K562 (cell line): ENCODE measurements around the gene PDLIM7. TPM values are rescaled to one million over a fixed set of nuclear protein-coding genes. Genes with fewer than 3 reads are reported as not detected.
A peak's percentile ranks its signal among the peaks of the same experiment; 100 is the strongest.

Experiments
- ILF3 ChIP-seq: fragments of 450-650 bp; IDR thresholded peaks from 2 replicates; pipeline ENCODE4 v1.6.1; 2018; ENCODE audit warnings: antibody characterized with exemption, mild to moderate bottlenecking, moderate library complexity, borderline replicate concordance
- MGA ChIP-seq: fragments of 450-650 bp; IDR thresholded peaks from 2 replicates; pipeline ENCODE4 v1.6.1; 2016; ENCODE audit warnings: mild to moderate bottlenecking, moderate library complexity
- POLR2G ChIP-seq: fragments of 200-400 bp; formaldehyde crosslinking; IDR thresholded peaks from 2 replicates; pipeline ENCODE4 v1.6.1; 2017; ENCODE audit warnings: low read depth, mild to moderate bottlenecking, antibody characterized with exemption, low read length, moderate library complexity
- POLR3A ChIP-seq: IDR thresholded peaks from 2 replicates; pipeline ENCODE4 v1.6.1; 2011; ENCODE audit warnings: borderline replicate concordance, mild to moderate bottlenecking, moderate library complexity; ENCODE audit not compliant: insufficient read length, insufficient read depth; ENCODE audit errors: extremely low read depth
- TFE3 ChIP-seq: fragments of 450-650 bp; formaldehyde crosslinking; IDR thresholded peaks from 2 replicates; pipeline ENCODE4 v1.4.0; 2020; ENCODE audit warnings: mild to moderate bottlenecking, mixed read lengths
- ZKSCAN8 ChIP-seq: fragments of 200-800 bp; sonication (Bioruptor generic); IDR thresholded peaks from 2 replicates; pipeline ENCODE4 v1.6.1; 2016; ENCODE audit warnings: missing genetic modification characterization, missing compliant biosample characterization
- polyA plus RNA-seq, 8 experiments: library from polyadenylated mRNA; depleted of rRNA in 4 of 8; stranded (reverse) in 5 of 8; unstranded in 3 of 8; fragments of >200 nt; fragmentation: Nextera tagmentation in 2 of 8; fragmentation: Illumina TruSeq in 1 of 8; extraction: Ambion mirVana in 2 of 8; extraction: Trizol in 1 of 8; gene quantifications; 2 replicates each; pipeline versions ENCODE4 v1.2.1 to v1.2.3, GENCODE V29; 2011 to 2014; ENCODE audit warnings: inconsistent platforms in 1 of 8, missing spikeins in 1 of 8
- total RNA-seq, 7 experiments: library from RNA; depleted of rRNA in 6 of 7; stranded (reverse); fragments of >200 nt in 6 of 7; fragmentation: Illumina TruSeq in 2 of 7; extraction: Trizol in 2 of 7; gene quantifications; 2 replicates each; pipeline versions ENCODE4 v1.2.1 to v1.2.3, GENCODE V29; 2011 to 2021; ENCODE audit warnings: low replicate concordance in 1 of 7

Gene PDLIM7
- total and polyA plus RNA-seq, 9 of the 15 experiments (the other 6 are each of a cell fraction or from before 2014, with no cell fraction given), result 2.1 to 124 (median 32.6) TPM

DNA sequence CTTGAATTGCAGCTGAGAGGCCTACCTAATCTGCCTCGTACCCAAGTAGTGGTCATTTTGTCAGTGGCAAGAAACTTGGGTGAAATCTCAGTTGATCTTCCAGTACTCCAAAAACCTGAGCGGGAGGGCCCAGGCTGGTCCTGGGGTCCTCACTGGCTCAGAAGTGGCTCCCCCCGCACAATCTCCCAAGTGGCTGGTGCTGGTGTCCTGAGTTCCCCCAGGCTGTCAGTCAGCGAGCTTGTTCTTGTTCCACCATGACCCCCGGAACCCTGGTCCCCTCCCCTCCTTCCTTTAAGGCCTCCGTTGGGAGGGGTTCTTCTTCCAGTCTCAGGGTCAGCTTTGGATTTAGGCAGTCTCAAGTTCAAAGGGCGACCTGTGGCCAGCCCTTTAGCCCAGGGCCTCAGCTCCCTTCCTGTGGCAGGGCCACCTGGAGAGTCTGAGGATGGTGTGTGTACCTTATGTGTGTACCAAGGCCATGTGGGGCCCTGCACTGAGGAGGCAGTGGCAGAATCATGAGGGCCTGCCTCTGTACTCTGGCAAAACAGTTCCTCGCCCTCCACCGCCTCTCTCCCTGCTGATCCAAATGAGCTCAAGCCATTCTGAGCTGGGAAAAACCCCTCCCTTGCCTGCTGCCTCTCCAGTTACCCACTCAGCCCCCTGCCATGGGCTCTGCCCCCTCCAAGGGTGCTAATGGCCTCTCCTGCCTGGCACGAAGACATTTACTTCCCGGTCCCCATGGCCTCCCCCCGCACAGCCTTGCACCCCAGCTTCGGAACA, 19.5 kb downstream of the PDLIM7 start (continued):
- TF ChIP-seq POLR2G (peak; percentile 51; the same call in 1 of the 2 replicates), POLR3A (no peak), ZKSCAN8 (CRISPR knock-in tag) (0 out of 2 replicates have a peak, but pooled peaks have one; percentile 23), ILF3 (no peak), TFE3 (CRISPR knock-in tag) (no peak), MGA (no peak)
